Measurements from ENCODE around the gene TNFAIP8.
"Not testable (repeated sequence)": the region's sequence is repeated elsewhere in the genome, so short reads cannot be mapped to it uniquely, and the experiment has no call there.

TNFAIP8 gene

GRCh38 chr5:119400245-119400644 lies 44.4 kb downstream of the TNFAIP8 start:
- Mint-ChIP-seq H3K36me3 (peaks cover 58% of the 10 kb centered on the region), H3K27ac (peak overlapping the region; percentile 83), H3K4me1 (peaks cover 43% of the 10 kb centered on the region)

GRCh38 chr5:119402081-119402480 lies 46.3 kb downstream of the TNFAIP8 start:
- Mint-ChIP-seq H3K27ac (peak overlapping the region; percentile 60), H3K36me3 (peaks cover 40% of the 10 kb centered on the region), H3K4me1 (peaks cover 37% of the 10 kb centered on the region), H3K9me3 (no peaks in the 10 kb centered on the region), H3K4me3 (no peak overlapping the region)
- DNase-seq (ENCODE audit: low spot score in 2 of 2): no peak
- ATAC-seq: no peak

More at GRCh38 chr5:119400245-119400644, 44.4 kb downstream of the TNFAIP8 start:
- DNase-seq (ENCODE audit: low spot score in 2 of 2) (no peak), ATAC-seq (peak; percentile 64)
- Mint-ChIP-seq H3K4me3 (no peak overlapping the region), H3K9me3 (no peaks in the 10 kb centered on the region)

- Mint-ChIP-seq H3K27ac (peak overlapping the region; percentile 60), H3K36me3 (peaks cover 37% of the 10 kb centered on the region), H3K9me3 (no peaks in the 10 kb centered on the region), H3K4me1 (peaks cover 34% of the 10 kb centered on the region), H3K4me3 (no peak overlapping the region)
- no peak for DNase-seq (ENCODE audit: low spot score in 2 of 2)
- ATAC-seq: no peak
Measured at GRCh38 chr5:119402555-119402954, 46.7 kb downstream of the TNFAIP8 start.

- H3K36me3 Mint-ChIP-seq: peaks cover 22% of the 10 kb centered on the region
- no peak overlapping the region for H3K27ac Mint-ChIP-seq
- ATAC-seq (no peak), DNase-seq (ENCODE audit: low spot score in 2 of 2) (no peak)
- H3K4me3 Mint-ChIP-seq: no peak overlapping the region
- H3K4me1 Mint-ChIP-seq: peaks cover 25% of the 10 kb centered on the region
- H3K9me3 Mint-ChIP-seq: no peaks in the 10 kb centered on the region
Measured at GRCh38 chr5:119404033-119404432, 48.2 kb downstream of the TNFAIP8 start.

GRCh38 chr5:119405419-119405818 lies 49.6 kb downstream of the TNFAIP8 start:
- Mint-ChIP-seq H3K4me1 (peaks cover 31% of the 10 kb centered on the region), H3K27ac (no peak overlapping the region), H3K36me3 (peaks cover 11% of the 10 kb centered on the region), H3K4me3 (no peak overlapping the region), H3K9me3 (no peaks in the 10 kb centered on the region)
- no peak for DNase-seq (ENCODE audit: low spot score in 2 of 2)
- no peak for ATAC-seq

- no peaks in the 10 kb centered on the region for H3K9me3 Mint-ChIP-seq
- peaks cover 43% of the 10 kb centered on the region for H3K4me1 Mint-ChIP-seq
Measured at GRCh38 chr5:119406551-119407110, 50.8 kb downstream of the TNFAIP8 start.

GRCh38 chr5:119409235-119409815 lies 53.5 kb downstream of the TNFAIP8 start:
- no peak for DNase-seq (ENCODE audit: low spot score in 2 of 2)
- no peaks in the 10 kb centered on the region for H3K36me3 Mint-ChIP-seq
- H3K9me3 Mint-ChIP-seq: no peaks in the 10 kb centered on the region
- H3K4me1 Mint-ChIP-seq: peaks cover 45% of the 10 kb centered on the region
- peak overlapping the region; percentile 23 for H3K27ac Mint-ChIP-seq
- ATAC-seq: peak; percentile 48
- H3K4me3 Mint-ChIP-seq: no peak overlapping the region

More at GRCh38 chr5:119406551-119407110, 50.8 kb downstream of the TNFAIP8 start:
- no peak overlapping the region for H3K27ac Mint-ChIP-seq
- H3K36me3 Mint-ChIP-seq: peaks cover 6% of the 10 kb centered on the region
- DNase-seq (ENCODE audit: low spot score in 2 of 2) (no peak), ATAC-seq (no peak)
- H3K4me3 Mint-ChIP-seq: no peak overlapping the region

- Mint-ChIP-seq H3K27ac (peak overlapping the region; percentile 55), H3K36me3 (no peaks in the 10 kb centered on the region), H3K4me1 (peaks cover 39% of the 10 kb centered on the region), H3K9me3 (no peaks in the 10 kb centered on the region), H3K4me3 (peak overlapping the region; percentile 81)
- ATAC-seq (peak; percentile 67), DNase-seq (ENCODE audit: low spot score in 2 of 2) (no peak)
Measured at GRCh38 chr5:119410448-119411159, 54.8 kb downstream of the TNFAIP8 start.

- DNase-seq (ENCODE audit: low spot score in 2 of 2) (peak in 1 of 2 donors; percentile 67), ATAC-seq (peak; percentile 80)
- Mint-ChIP-seq H3K9me3 (no peaks in the 10 kb centered on the region), H3K4me1 (peaks cover 34% of the 10 kb centered on the region), H3K27ac (peak overlapping the region; percentile 86), H3K36me3 (no peaks in the 10 kb centered on the region), H3K4me3 (peak overlapping the region; percentile 81)
Measured at GRCh38 chr5:119411361-119412278, 55.8 kb downstream of the TNFAIP8 start.

GRCh38 chr5:119412279-119413227 lies 56.7 kb downstream of the TNFAIP8 start:
- peaks cover 37% of the 10 kb centered on the region for H3K4me1 Mint-ChIP-seq
- no peak for ATAC-seq
- peak overlapping the region; percentile 86 for H3K27ac Mint-ChIP-seq
- peak overlapping the region; percentile 81 for H3K4me3 Mint-ChIP-seq
- DNase-seq (ENCODE audit: low spot score in 2 of 2): no peak
- H3K36me3 Mint-ChIP-seq: no peaks in the 10 kb centered on the region
- H3K9me3 Mint-ChIP-seq: no peaks in the 10 kb centered on the region

- DNase-seq (ENCODE audit: low spot score in 2 of 2); ATAC-seq; H3K4me3 Mint-ChIP-seq; H3K9me3 Mint-ChIP-seq; H3K27ac Mint-ChIP-seq; H3K36me3 Mint-ChIP-seq: not testable (repeated sequence)
- peaks cover 39% of the 10 kb centered on the region for H3K4me1 Mint-ChIP-seq
Measured at GRCh38 chr5:119414124-119414734, 58.4 kb downstream of the TNFAIP8 start.

GRCh38 chr5:119417891-119418605 lies 62.2 kb downstream of the TNFAIP8 start:
- no peak for DNase-seq (ENCODE audit: low spot score in 2 of 2)
- Mint-ChIP-seq H3K9me3 (no peaks in the 10 kb centered on the region), H3K4me3 (no peak overlapping the region), H3K36me3 (no peaks in the 10 kb centered on the region), H3K4me1 (peaks cover 7% of the 10 kb centered on the region), H3K27ac (no peak overlapping the region)
- no peak for ATAC-seq

GRCh38 chr5:119418606-119419100 lies 62.8 kb downstream of the TNFAIP8 start:
- no peaks in the 10 kb centered on the region for H3K36me3 Mint-ChIP-seq
- H3K4me3 Mint-ChIP-seq: no peak overlapping the region
- H3K27ac Mint-ChIP-seq: no peak overlapping the region
- peaks cover 7% of the 10 kb centered on the region for H3K4me1 Mint-ChIP-seq
- DNase-seq (ENCODE audit: low spot score in 2 of 2) (no peak), ATAC-seq (no peak)
- H3K9me3 Mint-ChIP-seq: no peaks in the 10 kb centered on the region

Measured in stimulated activated effector memory CD8-positive, alpha-beta T cell treated with anti-CD3 and anti-CD28 coated beads, Interleukin-12 subunit alpha, Interleukin-12 subunit beta, amount 100 ng/mL, for 72 hours (primary cell).